Hepatocyte (in vitro differentiated cells): ENCODE results near the gene RELL1. TPM values are rescaled to one million over a fixed set of nuclear protein-coding genes. Genes with fewer than 3 reads are reported as not detected.

Source experiments
- DNase-seq: peaks from one replicate; pipeline ENCODE4 v3.0.0-alpha.2; 2016; ENCODE audit warnings: low spot score
- H2AFZ ChIP-seq: fragments of 200-600 bp; sonication (generic); 2 replicates; pipeline ENCODE4 v1.6.0; 2016; ENCODE audit warnings: antibody characterized with exemption, mild to moderate bottlenecking
- H3K27ac ChIP-seq: fragments of 200-600 bp; sonication (generic); 2 replicates; pipeline ENCODE4 v1.5.1; 2016; ENCODE audit warnings: mild to moderate bottlenecking
- H3K27me3 ChIP-seq: fragments of 200-600 bp; sonication (generic); 2 replicates; pipeline ENCODE4 v1.6.1; 2016
- H3K36me3 ChIP-seq: fragments of 200-600 bp; sonication (generic); replicated peaks from 2 replicates; pipeline ENCODE4 v1.5.1; 2016; ENCODE audit warnings: low read depth; ENCODE audit not compliant: insufficient read depth
- H3K4me1 ChIP-seq: fragments of 200-600 bp; sonication (generic); 2 replicates; pipeline ENCODE4 v1.5.1; 2016; ENCODE audit warnings: mild to moderate bottlenecking, moderate library complexity; ENCODE audit not compliant: insufficient read depth
- H3K4me2 ChIP-seq: fragments of 200-600 bp; sonication (generic); 2 replicates; pipeline ENCODE4 v1.6.0; 2016
- H3K4me3 ChIP-seq: fragments of 200-600 bp; sonication (generic); 2 replicates; pipeline ENCODE4 v1.5.1; 2016; ENCODE audit warnings: mild to moderate bottlenecking
- H3K79me2 ChIP-seq: fragments of 200-600 bp; sonication (generic); 2 replicates; pipeline ENCODE4 v1.6.0; 2017; ENCODE audit warnings: mild to moderate bottlenecking
- H3K9me2 ChIP-seq: fragments of 200-600 bp; sonication (generic); replicated peaks from 2 replicates; pipeline ENCODE4 v1.6.0; 2017; ENCODE audit warnings: mild to moderate bottlenecking; ENCODE audit not compliant: insufficient read depth
- H3K9me3 ChIP-seq: fragments of 200-600 bp; sonication (generic); 2 replicates; pipeline ENCODE4 v1.5.1; 2016; ENCODE audit warnings: low read depth, mild to moderate bottlenecking
- H4K20me1 ChIP-seq: fragments of 200-600 bp; sonication (generic); 2 replicates; pipeline ENCODE4 v1.6.0; 2016; ENCODE audit warnings: mild to moderate bottlenecking; ENCODE audit not compliant: insufficient read depth, poor library complexity, severe bottlenecking
- CTCF ChIP-seq: fragments of 200-600 bp; sonication (generic); IDR thresholded peaks from 2 replicates; pipeline ENCODE4 v1.5.1; 2016; ENCODE audit warnings: antibody characterized with exemption, mild to moderate bottlenecking; ENCODE audit not compliant: poor library complexity
- EZH2 ChIP-seq: fragments of 200-600 bp; sonication (generic); IDR thresholded peaks from 2 replicates; pipeline ENCODE4 v1.6.1; 2016; ENCODE audit warnings: antibody characterized with exemption, mild to moderate bottlenecking, borderline replicate concordance
- EZH2phosphoT487 ChIP-seq: fragments of 200-600 bp; sonication (generic); IDR thresholded peaks from one replicate; pipeline ENCODE4 v1.6.1; 2018; ENCODE audit warnings: antibody characterized with exemption, mild to moderate bottlenecking, low read depth, moderate library complexity; ENCODE audit not compliant: unreplicated experiment, severe bottlenecking
- WGBS: methylation state at CpG from one replicate; pipeline ENCODE4 v1.1.6; 2016; ENCODE audit warnings: low lambda C conversion rate; ENCODE audit errors: missing lambda C conversion rate; 5-methylcytosine and 5-hydroxymethylcytosine counted together
- polyA plus RNA-seq: library from polyadenylated mRNA; unstranded; fragments of >200 nt; fragmentation: Nextera tagmentation; extraction: Ambion mirVana; gene quantifications from 2 replicates; pipeline ENCODE4 v1.2.1, GENCODE V29; 2016
- total RNA-seq: library from RNA; depleted of rRNA; stranded (reverse); fragments of >200 nt; gene quantifications from 2 replicates; pipeline ENCODE4 v1.2.3, GENCODE V29; 2014

RELL1 gene
- total and polyA plus RNA-seq, 2 experiments from 2014 or later: 5.5 to 39.8 TPM

GRCh38 chr4:37680089-37680488, 6.1 kb downstream of the RELL1 start:
- peaks cover 80% of the 10 kb centered on the region for H3K79me2 ChIP-seq

GRCh38 chr4:37679301-37679700, 6.9 kb downstream of the RELL1 start:
- no peaks in the 10 kb centered on the region for H4K20me1 ChIP-seq
- H3K4me1 ChIP-seq: peaks cover 33% of the 10 kb centered on the region
- H3K27ac ChIP-seq: peak overlapping the region; percentile 68

More at GRCh38 chr4:37680089-37680488, 6.1 kb downstream of the RELL1 start:
- H3K4me3 ChIP-seq: no peak overlapping the region
- no peaks in the 10 kb centered on the region for H3K9me2 ChIP-seq
- H3K4me1 ChIP-seq: peaks cover 33% of the 10 kb centered on the region
- no peaks in the 10 kb centered on the region for H3K36me3 ChIP-seq
- no peak for DNase-seq
- no peaks in the 10 kb centered on the region for H3K9me3 ChIP-seq
- 96% methylated on average over 1 of the region's 1 CpG for WGBS
- H4K20me1 ChIP-seq: no peaks in the 10 kb centered on the region
- H3K27ac ChIP-seq: no peak overlapping the region
- no peaks in the 10 kb centered on the region for H3K27me3 ChIP-seq
- H2AFZ ChIP-seq: no peak overlapping the region
- no peak for TF ChIP-seq EZH2
- no peak for TF ChIP-seq CTCF
- no peak for TF ChIP-seq EZH2phosphoT487
- no peak overlapping the region for H3K4me2 ChIP-seq

GRCh38 chr4:37678624-37679023, 7.6 kb downstream of the RELL1 start:
- Histone ChIP-seq H3K79me2 (peaks cover 83% of the 10 kb centered on the region), H3K4me3 (no peak overlapping the region), H3K27me3 (no peaks in the 10 kb centered on the region), H3K4me1 (peaks cover 40% of the 10 kb centered on the region), H3K9me2 (no peaks in the 10 kb centered on the region), H3K9me3 (no peaks in the 10 kb centered on the region), H3K27ac (peak overlapping the region; percentile 68), H3K36me3 (no peaks in the 10 kb centered on the region), H3K4me2 (peak overlapping the region; percentile 30), H4K20me1 (peaks cover 3% of the 10 kb centered on the region), H2AFZ (no peak overlapping the region)
- no peak for DNase-seq
- 76% methylated on average over 3 of the region's 3 CpGs for WGBS
- no peak for TF ChIP-seq CTCF
- TF ChIP-seq EZH2phosphoT487: no peak
- no peak for TF ChIP-seq EZH2

More at GRCh38 chr4:37679301-37679700, 6.9 kb downstream of the RELL1 start:
- H3K9me3 ChIP-seq: no peaks in the 10 kb centered on the region
- no peaks in the 10 kb centered on the region for H3K9me2 ChIP-seq
- no peak overlapping the region for H3K4me3 ChIP-seq
- TF ChIP-seq EZH2phosphoT487 (no peak), EZH2 (no peak), CTCF (no peak)
- peak overlapping the region; percentile 30 for H3K4me2 ChIP-seq
- peaks cover 81% of the 10 kb centered on the region for H3K79me2 ChIP-seq
- no peaks in the 10 kb centered on the region for H3K27me3 ChIP-seq
- DNase-seq: no peak
- no peak overlapping the region for H2AFZ ChIP-seq
- no peaks in the 10 kb centered on the region for H3K36me3 ChIP-seq
- WGBS: 79% methylated on average over 2 of the region's 2 CpGs
